WTC11 (cell line): ENCODE results near the gene FAT4. TPM values are rescaled to one million over a fixed set of nuclear protein-coding genes. Genes with fewer than 3 reads are reported as not detected.

Experiments
- ATAC-seq: fragments of 200-7000 bp; cut with Tn5 transposase; 2 replicates; pipeline ENCODE4 v1.10.0; 2021; ENCODE audit warnings: mild to moderate bottlenecking, moderate library complexity
- CTCF ChIA-PET: fragments of 300-600 bp; sonication (Branson Sonifier 250); formaldehyde crosslinking; loops from one replicate; lab custom pipeline; 2021; ENCODE audit warnings: antibody characterized with exemption; lab: Charles Lee
- POLR2A ChIA-PET: fragments of 350-600 bp; sonication (Branson Sonifier 250); formaldehyde crosslinking; loops from one replicate; lab custom pipeline; 2021; ENCODE audit warnings: antibody characterized with exemption; lab: Charles Lee
- DNase-seq: peaks from one replicate; pipeline ENCODE4 v3.0.0; 2021; ENCODE audit warnings: low spot score
- H3K27ac Mint-ChIP-seq: 2 replicates; pipeline ENCODE4 v1.8.0; 2021; ENCODE audit warnings: mixed read lengths
- H3K27me3 Mint-ChIP-seq: 2 replicates; pipeline ENCODE4 v1.8.0; 2021; ENCODE audit warnings: low read depth, mild to moderate bottlenecking, moderate library complexity, mixed read lengths
- H3K36me3 Mint-ChIP-seq: 2 replicates; pipeline ENCODE4 v1.8.0; 2021; ENCODE audit warnings: mixed read lengths
- H3K4me1 Mint-ChIP-seq: 2 replicates; pipeline ENCODE4 v1.8.0; 2022; ENCODE audit warnings: mixed read lengths
- H3K4me3 Mint-ChIP-seq: 2 replicates; pipeline ENCODE4 v1.8.0; 2021; ENCODE audit warnings: mild to moderate bottlenecking, moderate library complexity, mixed read lengths
- H3K9me3 Mint-ChIP-seq: 2 replicates; pipeline ENCODE4 v1.8.0; 2021; ENCODE audit warnings: mixed read lengths
- FOXK1 ChIP-seq: sonication (generic); formaldehyde crosslinking; IDR thresholded peaks from 2 replicates; pipeline ENCODE4 v1.8.0; 2022; ENCODE audit warnings: mild to moderate bottlenecking, moderate library complexity, missing genetic modification reagents
- GABPB1 ChIP-seq: sonication (generic); formaldehyde crosslinking; IDR thresholded peaks from 2 replicates; pipeline ENCODE4 v1.8.1; 2023; ENCODE audit warnings: mild to moderate bottlenecking, missing genetic modification reagents
- HMGA2 ChIP-seq: fragments of 250-450 bp; sonication (Bioruptor Pico); IDR thresholded peaks from 2 replicates; pipeline ENCODE4 v1.4.0; 2021; ENCODE audit warnings: mild to moderate bottlenecking, moderate library complexity
- JUN ChIP-seq: sonication (generic); formaldehyde crosslinking; IDR thresholded peaks from 2 replicates; pipeline ENCODE4 v1.8.0; 2023; ENCODE audit warnings: mild to moderate bottlenecking, missing genetic modification reagents
- NR2C2 ChIP-seq: sonication (generic); formaldehyde crosslinking; IDR thresholded peaks from 2 replicates; pipeline ENCODE4 v1.8.0; 2022; ENCODE audit warnings: mild to moderate bottlenecking, missing genetic modification reagents
- SOX15 ChIP-seq: fragments of 250-450 bp; sonication (Bioruptor Pico); IDR thresholded peaks from 2 replicates; pipeline ENCODE4 v1.9.0; 2021; ENCODE audit warnings: mild to moderate bottlenecking
- TEAD1 ChIP-seq: sonication (generic); formaldehyde crosslinking; IDR thresholded peaks from 2 replicates; pipeline ENCODE4 v1.8.0; 2022; ENCODE audit warnings: mild to moderate bottlenecking, missing genetic modification reagents
- ZNF121 ChIP-seq: sonication (generic); formaldehyde crosslinking; IDR thresholded peaks from 2 replicates; pipeline ENCODE4 v1.8.0; 2023; ENCODE audit warnings: missing genetic modification reagents
- total RNA-seq: library from RNA; stranded (reverse); gene quantifications from 3 replicates; pipeline ENCODE4 v1.2.3, GENCODE V29; 2021
- TF ChIP-seq, protein P1 (sequence below): fragments of 250-450 bp; sonication (Bioruptor Pico); IDR thresholded peaks from 2 replicates; pipeline ENCODE4 v1.8.0; 2021; ENCODE audit warnings: mild to moderate bottlenecking
- TF ChIP-seq, protein P2 (sequence below): sonication (generic); formaldehyde crosslinking; IDR thresholded peaks from 2 replicates; pipeline ENCODE4 v1.8.1; 2023; ENCODE audit warnings: mild to moderate bottlenecking, missing genetic modification reagents, moderate library complexity
- TF ChIP-seq, protein P3 (sequence below): sonication (generic); formaldehyde crosslinking; IDR thresholded peaks from 2 replicates; pipeline ENCODE4 v1.8.1; 2023; ENCODE audit warnings: mild to moderate bottlenecking, moderate library complexity, missing genetic modification reagents
- TF ChIP-seq, protein P4 (sequence below): fragments of 250-450 bp; sonication (Bioruptor Pico); IDR thresholded peaks from 2 replicates; pipeline ENCODE4 v1.9.0; 2021; ENCODE audit warnings: moderate library complexity, mild to moderate bottlenecking, inconsistent platforms, borderline replicate concordance
- TF ChIP-seq, protein P5 (sequence below): fragments of 250-450 bp; sonication (Bioruptor Pico); IDR thresholded peaks from 2 replicates; pipeline ENCODE4 v1.9.0; 2021; ENCODE audit warnings: mild to moderate bottlenecking
- TF ChIP-seq, protein P6 (sequence below): sonication (generic); formaldehyde crosslinking; IDR thresholded peaks from 2 replicates; pipeline ENCODE4 v1.8.1; 2022; ENCODE audit warnings: low read depth, missing genetic modification reagents, borderline replicate concordance
- TF ChIP-seq, protein P7 (sequence below): sonication (generic); formaldehyde crosslinking; IDR thresholded peaks from 2 replicates; pipeline ENCODE4 v1.8.0; 2022; ENCODE audit warnings: mild to moderate bottlenecking, missing genetic modification reagents
- TF ChIP-seq, protein P8 (sequence below): sonication (generic); formaldehyde crosslinking; IDR thresholded peaks from 2 replicates; pipeline ENCODE4 v1.8.0; 2023; ENCODE audit warnings: missing genetic modification reagents, mild to moderate bottlenecking, borderline replicate concordance
- TF ChIP-seq, protein P9 (sequence below): fragments of 250-450 bp; sonication (Bioruptor Pico); IDR thresholded peaks from 2 replicates; pipeline ENCODE4 v1.9.0; 2021; ENCODE audit warnings: mild to moderate bottlenecking
- TF ChIP-seq, protein P10 (sequence below): sonication (generic); formaldehyde crosslinking; IDR thresholded peaks from 2 replicates; pipeline ENCODE4 v1.8.0; 2022; ENCODE audit warnings: mild to moderate bottlenecking, missing genetic modification reagents

The FAT4 gene
- total RNA-seq, 1 experiment from 2014 or later = 10.5 TPM

DNA sequence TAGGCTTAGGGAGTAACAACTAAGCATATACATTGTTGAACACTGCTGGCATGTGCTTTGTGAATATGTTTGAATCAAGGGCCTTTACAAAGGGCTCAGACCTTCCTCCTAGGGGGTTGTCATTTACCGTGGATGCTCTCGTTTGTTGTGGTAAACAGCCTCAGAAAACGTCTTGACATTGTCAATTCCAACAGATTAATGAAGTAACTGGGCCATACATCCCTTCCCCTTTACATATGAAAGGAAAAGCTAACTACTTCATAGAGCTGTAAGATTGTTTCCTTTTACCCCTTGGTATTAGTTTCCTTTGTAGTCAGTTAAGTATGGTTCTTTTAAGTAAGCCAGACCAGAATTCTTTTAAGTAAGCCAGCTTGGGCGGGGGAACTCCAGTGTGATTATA, 42.9 kb downstream of the FAT4 start (continued):
- TF ChIP-seq, protein P1, sequence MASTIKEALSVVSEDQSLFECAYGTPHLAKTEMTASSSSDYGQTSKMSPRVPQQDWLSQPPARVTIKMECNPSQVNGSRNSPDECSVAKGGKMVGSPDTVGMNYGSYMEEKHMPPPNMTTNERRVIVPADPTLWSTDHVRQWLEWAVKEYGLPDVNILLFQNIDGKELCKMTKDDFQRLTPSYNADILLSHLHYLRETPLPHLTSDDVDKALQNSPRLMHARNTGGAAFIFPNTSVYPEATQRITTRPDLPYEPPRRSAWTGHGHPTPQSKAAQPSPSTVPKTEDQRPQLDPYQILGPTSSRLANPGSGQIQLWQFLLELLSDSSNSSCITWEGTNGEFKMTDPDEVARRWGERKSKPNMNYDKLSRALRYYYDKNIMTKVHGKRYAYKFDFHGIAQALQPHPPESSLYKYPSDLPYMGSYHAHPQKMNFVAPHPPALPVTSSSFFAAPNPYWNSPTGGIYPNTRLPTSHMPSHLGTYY = no peak
- TF ChIP-seq, protein P2, sequence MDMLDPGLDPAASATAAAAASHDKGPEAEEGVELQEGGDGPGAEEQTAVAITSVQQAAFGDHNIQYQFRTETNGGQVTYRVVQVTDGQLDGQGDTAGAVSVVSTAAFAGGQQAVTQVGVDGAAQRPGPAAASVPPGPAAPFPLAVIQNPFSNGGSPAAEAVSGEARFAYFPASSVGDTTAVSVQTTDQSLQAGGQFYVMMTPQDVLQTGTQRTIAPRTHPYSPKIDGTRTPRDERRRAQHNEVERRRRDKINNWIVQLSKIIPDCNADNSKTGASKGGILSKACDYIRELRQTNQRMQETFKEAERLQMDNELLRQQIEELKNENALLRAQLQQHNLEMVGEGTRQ (CRISPR knock-in tag) = no peak
- TF ChIP-seq GABPB1 (CRISPR knock-in tag) = no peak
- TF ChIP-seq JUN = no peak
- no peak for TF ChIP-seq SOX15 (CRISPR knock-in tag)
- TF ChIP-seq TEAD1 (CRISPR knock-in tag) = peak; percentile 93
- no peak for TF ChIP-seq NR2C2 (CRISPR knock-in tag)
- TF ChIP-seq, protein P3, sequence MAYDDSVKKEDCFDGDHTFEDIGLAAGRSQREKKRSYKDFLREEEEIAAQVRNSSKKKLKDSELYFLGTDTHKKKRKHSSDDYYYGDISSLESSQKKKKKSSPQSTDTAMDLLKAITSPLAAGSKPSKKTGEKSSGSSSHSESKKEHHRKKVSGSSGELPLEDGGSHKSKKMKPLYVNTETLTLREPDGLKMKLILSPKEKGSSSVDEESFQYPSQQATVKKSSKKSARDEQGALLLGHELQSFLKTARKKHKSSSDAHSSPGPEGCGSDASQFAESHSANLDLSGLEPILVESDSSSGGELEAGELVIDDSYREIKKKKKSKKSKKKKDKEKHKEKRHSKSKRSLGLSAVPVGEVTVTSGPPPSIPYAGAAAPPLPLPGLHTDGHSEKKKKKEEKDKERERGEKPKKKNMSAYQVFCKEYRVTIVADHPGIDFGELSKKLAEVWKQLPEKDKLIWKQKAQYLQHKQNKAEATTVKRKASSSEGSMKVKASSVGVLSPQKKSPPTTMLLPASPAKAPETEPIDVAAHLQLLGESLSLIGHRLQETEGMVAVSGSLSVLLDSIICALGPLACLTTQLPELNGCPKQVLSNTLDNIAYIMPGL = no peak
- TF ChIP-seq, protein P4, sequence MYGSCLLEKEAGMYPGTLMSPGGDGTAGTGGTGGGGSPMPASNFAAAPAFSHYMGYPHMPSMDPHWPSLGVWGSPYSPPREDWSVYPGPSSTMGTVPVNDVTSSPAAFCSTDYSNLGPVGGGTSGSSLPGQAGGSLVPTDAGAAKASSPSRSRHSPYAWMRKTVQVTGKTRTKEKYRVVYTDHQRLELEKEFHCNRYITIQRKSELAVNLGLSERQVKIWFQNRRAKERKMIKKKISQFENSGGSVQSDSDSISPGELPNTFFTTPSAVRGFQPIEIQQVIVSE (CRISPR knock-in tag) = no peak
- TF ChIP-seq, protein P5, sequence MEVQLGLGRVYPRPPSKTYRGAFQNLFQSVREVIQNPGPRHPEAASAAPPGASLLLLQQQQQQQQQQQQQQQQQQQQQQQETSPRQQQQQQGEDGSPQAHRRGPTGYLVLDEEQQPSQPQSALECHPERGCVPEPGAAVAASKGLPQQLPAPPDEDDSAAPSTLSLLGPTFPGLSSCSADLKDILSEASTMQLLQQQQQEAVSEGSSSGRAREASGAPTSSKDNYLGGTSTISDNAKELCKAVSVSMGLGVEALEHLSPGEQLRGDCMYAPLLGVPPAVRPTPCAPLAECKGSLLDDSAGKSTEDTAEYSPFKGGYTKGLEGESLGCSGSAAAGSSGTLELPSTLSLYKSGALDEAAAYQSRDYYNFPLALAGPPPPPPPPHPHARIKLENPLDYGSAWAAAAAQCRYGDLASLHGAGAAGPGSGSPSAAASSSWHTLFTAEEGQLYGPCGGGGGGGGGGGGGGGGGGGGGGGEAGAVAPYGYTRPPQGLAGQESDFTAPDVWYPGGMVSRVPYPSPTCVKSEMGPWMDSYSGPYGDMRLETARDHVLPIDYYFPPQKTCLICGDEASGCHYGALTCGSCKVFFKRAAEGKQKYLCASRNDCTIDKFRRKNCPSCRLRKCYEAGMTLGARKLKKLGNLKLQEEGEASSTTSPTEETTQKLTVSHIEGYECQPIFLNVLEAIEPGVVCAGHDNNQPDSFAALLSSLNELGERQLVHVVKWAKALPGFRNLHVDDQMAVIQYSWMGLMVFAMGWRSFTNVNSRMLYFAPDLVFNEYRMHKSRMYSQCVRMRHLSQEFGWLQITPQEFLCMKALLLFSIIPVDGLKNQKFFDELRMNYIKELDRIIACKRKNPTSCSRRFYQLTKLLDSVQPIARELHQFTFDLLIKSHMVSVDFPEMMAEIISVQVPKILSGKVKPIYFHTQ (CRISPR knock-in tag) = no peak
- TF ChIP-seq, protein P6, sequence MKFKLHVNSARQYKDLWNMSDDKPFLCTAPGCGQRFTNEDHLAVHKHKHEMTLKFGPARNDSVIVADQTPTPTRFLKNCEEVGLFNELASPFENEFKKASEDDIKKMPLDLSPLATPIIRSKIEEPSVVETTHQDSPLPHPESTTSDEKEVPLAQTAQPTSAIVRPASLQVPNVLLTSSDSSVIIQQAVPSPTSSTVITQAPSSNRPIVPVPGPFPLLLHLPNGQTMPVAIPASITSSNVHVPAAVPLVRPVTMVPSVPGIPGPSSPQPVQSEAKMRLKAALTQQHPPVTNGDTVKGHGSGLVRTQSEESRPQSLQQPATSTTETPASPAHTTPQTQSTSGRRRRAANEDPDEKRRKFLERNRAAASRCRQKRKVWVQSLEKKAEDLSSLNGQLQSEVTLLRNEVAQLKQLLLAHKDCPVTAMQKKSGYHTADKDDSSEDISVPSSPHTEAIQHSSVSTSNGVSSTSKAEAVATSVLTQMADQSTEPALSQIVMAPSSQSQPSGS (CRISPR knock-in tag) = no peak

DNA sequence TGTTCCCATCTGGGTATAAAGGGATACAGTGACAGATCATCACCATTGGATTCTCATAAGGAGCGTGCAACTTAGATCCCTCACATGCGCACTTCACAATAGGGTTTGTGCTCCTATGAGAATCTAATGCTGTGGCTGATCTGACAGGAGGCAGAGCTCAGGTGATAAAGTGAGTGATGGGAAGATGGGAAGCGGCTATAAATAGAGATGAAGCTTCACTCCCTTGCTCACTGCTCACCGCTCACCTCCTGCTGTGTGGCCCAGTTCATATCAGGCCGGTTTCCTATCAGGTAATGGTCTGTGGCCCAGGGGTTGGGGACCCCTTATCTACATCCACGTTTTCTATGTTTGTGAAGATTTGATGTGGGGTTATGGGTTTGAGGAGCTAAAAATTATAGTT, 43.7 kb downstream of the FAT4 start:
- Mint-ChIP-seq H3K9me3 (no peaks in the 10 kb centered on the region), H3K4me1 (peaks cover 48% of the 10 kb centered on the region), H3K36me3 (no peaks in the 10 kb centered on the region), H3K27ac (no peak overlapping the region), H3K27me3 (peaks cover 10% of the 10 kb centered on the region), H3K4me3 (no peak overlapping the region)
- CTCF ChIA-PET = interaction anchor here (1.4 kb wide), 1 partner anchor 393 kb away, joined by 3 read pairs; no protein-coding TSS in a partner anchor
- POLR2A ChIA-PET = no interaction called here
- ATAC-seq = no peak
- DNase-seq = peak; percentile 25
- TF ChIP-seq HMGA2 (CRISPR knock-in tag) (no peak), FOXK1 (no peak), ZNF121 (CRISPR knock-in tag) (no peak)
- TF ChIP-seq, protein P7, sequence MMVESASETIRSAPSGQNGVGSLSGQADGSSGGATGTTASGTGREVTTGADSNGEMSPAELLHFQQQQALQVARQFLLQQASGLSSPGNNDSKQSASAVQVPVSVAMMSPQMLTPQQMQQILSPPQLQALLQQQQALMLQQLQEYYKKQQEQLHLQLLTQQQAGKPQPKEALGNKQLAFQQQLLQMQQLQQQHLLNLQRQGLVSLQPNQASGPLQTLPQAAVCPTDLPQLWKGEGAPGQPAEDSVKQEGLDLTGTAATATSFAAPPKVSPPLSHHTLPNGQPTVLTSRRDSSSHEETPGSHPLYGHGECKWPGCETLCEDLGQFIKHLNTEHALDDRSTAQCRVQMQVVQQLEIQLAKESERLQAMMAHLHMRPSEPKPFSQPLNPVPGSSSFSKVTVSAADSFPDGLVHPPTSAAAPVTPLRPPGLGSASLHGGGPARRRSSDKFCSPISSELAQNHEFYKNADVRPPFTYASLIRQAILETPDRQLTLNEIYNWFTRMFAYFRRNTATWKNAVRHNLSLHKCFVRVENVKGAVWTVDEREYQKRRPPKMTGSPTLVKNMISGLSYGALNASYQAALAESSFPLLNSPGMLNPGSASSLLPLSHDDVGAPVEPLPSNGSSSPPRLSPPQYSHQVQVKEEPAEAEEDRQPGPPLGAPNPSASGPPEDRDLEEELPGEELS (CRISPR knock-in tag) = no peak
- TF ChIP-seq, protein P8, sequence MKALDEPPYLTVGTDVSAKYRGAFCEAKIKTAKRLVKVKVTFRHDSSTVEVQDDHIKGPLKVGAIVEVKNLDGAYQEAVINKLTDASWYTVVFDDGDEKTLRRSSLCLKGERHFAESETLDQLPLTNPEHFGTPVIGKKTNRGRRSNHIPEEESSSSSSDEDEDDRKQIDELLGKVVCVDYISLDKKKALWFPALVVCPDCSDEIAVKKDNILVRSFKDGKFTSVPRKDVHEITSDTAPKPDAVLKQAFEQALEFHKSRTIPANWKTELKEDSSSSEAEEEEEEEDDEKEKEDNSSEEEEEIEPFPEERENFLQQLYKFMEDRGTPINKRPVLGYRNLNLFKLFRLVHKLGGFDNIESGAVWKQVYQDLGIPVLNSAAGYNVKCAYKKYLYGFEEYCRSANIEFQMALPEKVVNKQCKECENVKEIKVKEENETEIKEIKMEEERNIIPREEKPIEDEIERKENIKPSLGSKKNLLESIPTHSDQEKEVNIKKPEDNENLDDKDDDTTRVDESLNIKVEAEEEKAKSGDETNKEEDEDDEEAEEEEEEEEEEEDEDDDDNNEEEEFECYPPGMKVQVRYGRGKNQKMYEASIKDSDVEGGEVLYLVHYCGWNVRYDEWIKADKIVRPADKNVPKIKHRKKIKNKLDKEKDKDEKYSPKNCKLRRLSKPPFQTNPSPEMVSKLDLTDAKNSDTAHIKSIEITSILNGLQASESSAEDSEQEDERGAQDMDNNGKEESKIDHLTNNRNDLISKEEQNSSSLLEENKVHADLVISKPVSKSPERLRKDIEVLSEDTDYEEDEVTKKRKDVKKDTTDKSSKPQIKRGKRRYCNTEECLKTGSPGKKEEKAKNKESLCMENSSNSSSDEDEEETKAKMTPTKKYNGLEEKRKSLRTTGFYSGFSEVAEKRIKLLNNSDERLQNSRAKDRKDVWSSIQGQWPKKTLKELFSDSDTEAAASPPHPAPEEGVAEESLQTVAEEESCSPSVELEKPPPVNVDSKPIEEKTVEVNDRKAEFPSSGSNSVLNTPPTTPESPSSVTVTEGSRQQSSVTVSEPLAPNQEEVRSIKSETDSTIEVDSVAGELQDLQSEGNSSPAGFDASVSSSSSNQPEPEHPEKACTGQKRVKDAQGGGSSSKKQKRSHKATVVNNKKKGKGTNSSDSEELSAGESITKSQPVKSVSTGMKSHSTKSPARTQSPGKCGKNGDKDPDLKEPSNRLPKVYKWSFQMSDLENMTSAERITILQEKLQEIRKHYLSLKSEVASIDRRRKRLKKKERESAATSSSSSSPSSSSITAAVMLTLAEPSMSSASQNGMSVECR (CRISPR knock-in tag) = no peak
- TF ChIP-seq, protein P9, sequence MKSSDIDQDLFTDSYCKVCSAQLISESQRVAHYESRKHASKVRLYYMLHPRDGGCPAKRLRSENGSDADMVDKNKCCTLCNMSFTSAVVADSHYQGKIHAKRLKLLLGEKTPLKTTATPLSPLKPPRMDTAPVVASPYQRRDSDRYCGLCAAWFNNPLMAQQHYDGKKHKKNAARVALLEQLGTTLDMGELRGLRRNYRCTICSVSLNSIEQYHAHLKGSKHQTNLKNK (CRISPR knock-in tag) = no peak
- TF ChIP-seq, protein P10, sequence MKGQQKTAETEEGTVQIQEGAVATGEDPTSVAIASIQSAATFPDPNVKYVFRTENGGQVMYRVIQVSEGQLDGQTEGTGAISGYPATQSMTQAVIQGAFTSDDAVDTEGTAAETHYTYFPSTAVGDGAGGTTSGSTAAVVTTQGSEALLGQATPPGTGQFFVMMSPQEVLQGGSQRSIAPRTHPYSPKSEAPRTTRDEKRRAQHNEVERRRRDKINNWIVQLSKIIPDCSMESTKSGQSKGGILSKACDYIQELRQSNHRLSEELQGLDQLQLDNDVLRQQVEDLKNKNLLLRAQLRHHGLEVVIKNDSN (CRISPR knock-in tag) = no peak
